Germinal center (tissue), 1 donor: ENCODE results near the gene ZNF732.
"Not testable (repeated sequence)": the region's sequence is repeated elsewhere in the genome, so short reads cannot be mapped to it uniquely, and the experiment has no call there.

ENCODE experiments used
- DNase-seq: peaks from one replicate; pipeline ENCODE4 v3.0.0; 2012; ENCODE audit warnings: mixed read lengths, low spot score

Gene ZNF732

DNA sequence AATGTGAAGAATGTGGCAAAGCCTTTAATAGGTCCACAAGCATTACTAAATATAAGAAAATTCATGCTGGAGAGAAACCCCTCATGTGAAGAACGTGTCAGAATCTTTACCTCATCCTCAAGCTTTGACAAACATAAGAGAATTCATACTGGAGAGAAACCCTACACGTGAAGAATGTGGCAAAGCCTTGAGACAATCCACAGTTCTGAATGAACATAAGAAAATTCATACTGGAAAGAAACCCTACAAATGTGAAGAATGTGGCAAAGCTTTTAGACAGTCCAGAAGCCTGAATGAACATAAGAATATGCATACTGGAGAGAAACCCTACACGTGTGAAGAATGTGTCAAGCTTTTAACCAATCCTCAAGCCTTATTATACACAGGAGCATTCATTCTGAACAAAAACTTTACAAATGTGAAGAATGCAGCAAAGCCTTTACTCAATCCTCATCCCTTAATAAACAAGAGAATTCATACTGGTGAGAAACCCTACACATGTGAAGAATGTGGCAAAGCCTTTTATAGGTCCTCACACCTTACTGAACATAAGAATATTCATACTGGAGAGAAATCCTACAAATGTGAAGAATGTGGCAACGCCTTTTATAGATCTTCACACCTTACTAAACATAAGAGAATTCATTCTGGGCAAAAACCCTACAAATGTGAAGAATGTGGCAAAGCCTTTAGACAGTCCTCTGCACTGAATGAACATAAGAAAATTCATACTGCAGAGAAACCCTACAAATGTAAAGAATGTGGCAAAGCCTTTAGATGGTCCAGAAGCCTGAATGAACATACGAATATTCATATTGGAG lies 51.1 kb downstream of the ZNF732 start:
- no peak for DNase-seq

DNA sequence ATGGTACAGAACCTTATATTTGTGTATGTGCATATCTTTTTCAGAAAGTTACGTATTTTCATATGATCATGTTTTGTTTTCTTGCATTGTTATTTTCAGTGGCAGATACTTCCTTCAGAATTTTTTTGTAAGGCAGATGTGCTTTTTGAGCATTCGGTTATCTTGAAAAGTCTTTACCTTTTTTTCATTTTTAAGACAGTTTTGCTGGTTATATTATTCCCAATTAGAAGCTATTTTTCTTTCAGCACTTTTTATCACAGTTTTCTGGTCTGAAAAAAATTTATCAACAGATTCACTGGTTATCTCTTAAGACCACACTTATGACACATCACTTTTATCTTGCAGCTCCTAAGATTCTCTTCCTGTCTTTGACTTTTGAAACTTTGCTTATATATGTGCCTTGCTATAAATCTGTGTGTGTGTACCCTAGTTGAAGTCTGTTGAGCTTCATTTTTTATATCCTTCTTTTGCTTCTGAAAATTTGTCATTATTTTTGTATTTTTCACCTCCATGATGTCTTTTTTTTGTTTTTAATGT lies 53.1 kb downstream of the ZNF732 start:
- no peak for DNase-seq

DNA sequence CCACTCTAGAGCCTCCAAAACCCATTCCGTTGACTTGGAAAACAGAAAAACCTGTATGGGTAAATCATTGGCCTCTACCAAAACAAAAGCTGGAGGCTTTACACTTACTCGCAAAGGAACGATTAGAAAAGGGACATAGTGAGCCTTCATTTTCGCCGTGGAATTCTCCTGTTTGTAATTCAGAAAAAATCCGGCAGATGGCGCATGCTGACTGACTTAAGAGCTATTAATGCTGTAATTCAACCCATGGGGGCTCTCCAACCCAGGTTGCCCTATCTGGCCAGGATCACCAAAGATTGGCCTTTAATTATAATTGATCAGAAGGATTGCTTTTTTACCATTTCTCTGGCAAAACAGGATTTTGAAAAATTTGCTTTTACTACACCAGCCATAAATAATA lies 60.8 kb downstream of the ZNF732 start:
- DNase-seq: peak; percentile 6

DNA sequence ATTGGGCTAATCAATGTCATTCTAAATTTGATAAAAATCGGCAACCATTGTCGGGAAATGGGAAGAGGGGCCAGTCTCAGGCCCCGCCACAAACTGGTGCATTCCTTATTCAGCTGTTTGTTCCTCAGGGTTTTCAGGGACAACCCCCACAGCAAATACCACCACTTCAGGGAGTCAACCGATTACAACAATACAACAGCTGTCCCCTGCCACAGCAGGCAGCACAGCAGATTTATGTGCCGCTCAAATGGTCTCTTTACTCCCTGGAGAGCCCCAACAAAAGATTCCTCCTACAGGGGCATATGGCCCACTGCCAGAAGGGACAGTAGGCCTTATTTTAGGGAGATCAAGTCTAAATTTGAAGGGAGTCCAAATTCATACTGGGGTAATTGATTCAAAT lies 61.8 kb downstream of the ZNF732 start:
- DNase-seq: no peak

DNA sequence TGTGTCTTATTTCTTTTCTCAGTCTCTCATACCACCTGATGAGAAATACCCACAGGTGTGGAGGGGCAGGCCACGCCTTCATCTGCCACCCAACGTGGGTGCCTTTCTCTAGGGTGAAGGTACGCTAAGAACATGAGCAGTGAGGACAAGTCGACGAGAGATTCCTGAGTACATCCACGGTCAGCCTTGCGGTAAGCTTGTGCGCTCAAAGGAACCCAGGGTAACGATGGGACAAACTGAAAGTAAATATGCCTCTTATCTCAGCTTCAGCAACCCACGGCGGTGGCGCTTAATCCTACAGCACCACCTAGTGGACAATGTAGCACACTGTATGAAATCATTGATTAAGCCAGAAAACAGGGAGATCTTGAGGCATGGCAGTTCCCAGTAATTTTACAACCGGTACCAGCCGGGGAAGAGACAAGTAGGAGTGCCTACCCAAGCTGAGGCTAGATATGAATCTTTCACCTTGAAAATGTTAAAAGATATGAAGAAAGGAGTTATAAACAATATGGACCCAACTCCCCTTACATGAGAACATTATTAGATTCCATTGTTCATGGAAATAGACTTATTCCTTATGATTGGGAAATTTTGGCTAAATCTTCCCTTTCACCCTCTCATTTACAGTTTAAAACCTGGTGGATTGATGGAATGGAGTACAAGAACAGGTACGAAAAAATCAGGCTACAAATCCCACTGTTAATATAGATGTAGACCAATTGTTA lies 63.0 kb downstream of the ZNF732 start:
- DNase-seq: peak; percentile 63

DNA sequence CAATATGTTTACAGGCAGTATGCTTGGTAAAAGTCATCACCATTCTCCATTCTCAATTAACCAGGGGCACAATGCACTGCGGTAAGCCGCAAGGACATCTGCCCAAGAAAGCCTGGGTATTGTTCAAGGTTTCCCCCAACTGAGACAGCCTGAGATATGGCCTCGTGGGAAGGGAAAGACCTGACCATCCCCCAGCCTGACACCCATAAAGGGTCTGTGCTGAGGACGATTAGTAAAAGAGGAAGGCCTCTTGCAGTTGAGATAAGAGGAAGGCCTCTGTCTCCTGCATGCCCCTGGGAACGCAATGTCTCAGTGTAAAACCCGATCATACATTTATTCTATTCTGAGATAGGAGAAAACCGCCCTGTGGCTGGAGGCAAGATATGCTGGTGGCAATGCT lies 63.9 kb downstream of the ZNF732 start:
- DNase-seq: not testable (repeated sequence)

DNA sequence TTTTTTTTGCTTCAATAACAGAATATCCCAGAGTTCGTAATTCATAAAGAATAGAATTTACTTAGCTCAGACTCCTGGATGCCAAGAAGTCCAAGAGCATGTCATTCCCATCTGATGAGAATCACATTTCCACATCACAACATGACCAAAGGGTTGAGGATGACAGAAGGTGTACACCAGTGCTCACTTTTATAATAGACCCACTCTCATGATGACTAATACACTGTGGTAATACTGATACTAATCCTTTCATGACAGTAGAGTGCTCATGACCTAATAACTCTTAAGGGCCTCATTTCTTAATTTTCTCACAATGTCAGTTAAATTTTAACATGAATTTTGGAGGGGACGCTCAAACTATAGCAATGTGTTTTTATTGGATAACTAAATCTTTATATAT lies 69.2 kb downstream of the ZNF732 start:
- DNase-seq: no peak

DNA sequence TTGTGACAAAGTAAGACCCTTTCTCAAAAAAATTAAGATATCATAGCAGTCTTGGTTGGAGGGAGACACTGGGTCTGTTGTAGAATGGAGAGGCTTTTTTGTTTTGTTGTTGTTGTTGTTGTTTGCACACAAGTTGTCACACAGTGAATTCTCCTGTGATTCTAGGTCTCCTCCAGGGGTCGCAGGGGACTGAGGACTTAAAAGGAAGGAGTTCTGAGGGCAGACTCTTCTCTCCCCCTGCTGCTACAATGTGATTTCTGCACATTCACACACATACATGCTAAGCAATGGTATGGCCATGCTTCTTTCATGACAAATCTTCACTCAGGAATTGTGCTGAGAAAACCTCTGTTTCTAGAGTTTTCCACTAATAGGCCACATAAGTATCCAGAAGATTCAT lies 71.1 kb downstream of the ZNF732 start:
- no peak for DNase-seq

DNA sequence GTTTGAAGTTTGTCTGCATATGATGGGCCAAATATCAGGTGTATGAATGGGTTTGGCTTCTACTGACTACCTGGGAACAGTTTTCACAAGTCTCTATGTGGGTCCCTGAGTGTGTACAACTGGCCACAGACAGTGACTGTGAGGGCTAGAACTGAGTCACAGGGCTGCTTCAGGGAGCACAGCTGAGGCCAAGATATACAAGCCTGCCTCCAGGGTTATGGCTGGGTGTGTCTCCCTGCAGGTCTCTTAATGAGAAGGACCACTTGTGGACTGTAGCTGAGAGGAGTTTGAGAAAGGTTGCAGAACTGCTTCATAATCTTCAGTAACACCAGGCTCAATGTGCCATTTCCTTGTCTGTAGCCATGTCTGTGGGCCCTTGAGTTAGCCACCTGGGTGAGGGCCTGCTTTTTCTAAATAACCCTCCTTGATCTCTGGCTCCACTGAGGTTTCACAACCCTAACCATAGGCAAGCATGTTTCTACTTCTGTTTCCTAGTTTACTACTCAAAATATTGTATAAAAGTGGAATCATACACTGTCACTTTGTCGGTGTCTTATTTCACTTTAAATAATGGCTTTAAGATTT lies 81.3 kb downstream of the ZNF732 start:
- DNase-seq: no peak
